B cell (primary cell): ENCODE data around the gene DNAJB2. TPM values are rescaled to one million over a fixed set of nuclear protein-coding genes. Genes with fewer than 3 reads are reported as not detected.

Experiments used
- ATAC-seq: fragments of 200-7000 bp; cut with Tn5 transposase; one replicate; pipeline ENCODE4 v1.10.0; 2021; ENCODE audit warnings: low read depth, mild to moderate bottlenecking, moderate number of reproducible peaks, moderate library complexity
- CTCF ChIA-PET: fragments of 350-600 bp; sonication (Branson Sonifier 250); formaldehyde crosslinking; loops from one replicate; lab custom pipeline; 2021; ENCODE audit warnings: antibody characterized with exemption, inconsistent platforms; lab: Charles Lee
- POLR2A ChIA-PET: fragments of 350-600 bp; sonication (Branson Sonifier 250); formaldehyde crosslinking; loops from one replicate; lab custom pipeline; 2021; ENCODE audit warnings: antibody characterized with exemption; lab: Charles Lee
- DNase-seq: peaks from one replicate; pipeline ENCODE4 v3.0.0; 2013
- H2AFZ ChIP-seq: 2 replicates; pipeline ENCODE4 v1.6.1; 2012; ENCODE audit warnings: mild to moderate bottlenecking, low read depth, low read length; ENCODE audit not compliant: insufficient read depth, poor library complexity, severe bottlenecking
- H3K27ac ChIP-seq, 2 donors: 1 replicate in 1 of 2; 2 replicates in 1 of 2; pipeline ENCODE4 v1.5.1; 2012 to 2013; ENCODE audit warnings: low read length in 2 of 2, mild to moderate bottlenecking in 2 of 2, moderate library complexity in 1 of 2
- H3K27me3 ChIP-seq, 4 experiments: fragments of 200-600 bp in 1 of 4; sonication (generic) in 1 of 4; replicated peaks in 1 of 4; 1 replicate in 2 of 4; 2 replicates in 2 of 4; pipeline versions ENCODE4 v1.6.1 to v1.7.0; 2013 to 2016; ENCODE audit warnings: low read length in 3 of 4, mild to moderate bottlenecking in 2 of 4, mixed read lengths in 1 of 4, moderate library complexity in 1 of 4; ENCODE audit not compliant: insufficient read depth in 4 of 4, control insufficient read depth in 3 of 4; ENCODE audit errors: control extremely low read depth in 1 of 4
- H3K36me3 ChIP-seq, 2 experiments: replicated peaks in 1 of 2; 1 replicate in 1 of 2; 2 replicates in 1 of 2; pipeline versions ENCODE4 v1.6.1 to v1.7.1; 2013; ENCODE audit warnings: low read length in 1 of 2; ENCODE audit not compliant: insufficient read depth in 2 of 2, control insufficient read depth in 1 of 2; ENCODE audit errors: control extremely low read depth in 1 of 2, extremely low read depth in 1 of 2
- H3K4me1 ChIP-seq, 2 donors: fragments of 200-600 bp in 1 of 2; sonication (generic) in 1 of 2; 1 replicate in 1 of 2; 2 replicates in 1 of 2; pipeline versions ENCODE4 v1.5.1 to v1.6.1; 2013 to 2017; ENCODE audit warnings: low read length in 2 of 2; ENCODE audit not compliant: control insufficient read depth in 2 of 2, insufficient read depth in 2 of 2
- H3K4me2 ChIP-seq: replicated peaks from 2 replicates; pipeline ENCODE3; 2012; ENCODE audit warnings: mild to moderate bottlenecking, low read depth, low read length; ENCODE audit not compliant: poor library complexity, severe bottlenecking
- H3K4me3 ChIP-seq, 5 experiments: fragments of 200-600 bp in 1 of 5; sonication (generic) in 1 of 5; 1 replicate in 3 of 5; 2 replicates in 2 of 5; pipeline versions ENCODE4 v1.5.1 to v1.7.0; 2011 to 2016; ENCODE audit warnings: low read length in 4 of 5, mild to moderate bottlenecking in 4 of 5, low read depth in 2 of 5, control low read depth in 1 of 5, moderate library complexity in 1 of 5; ENCODE audit not compliant: insufficient read depth in 1 of 5; ENCODE audit errors: control extremely low read depth in 1 of 5, extremely low read depth in 1 of 5
- H3K79me2 ChIP-seq: fragments of 200-600 bp; sonication (generic); one replicate; pipeline ENCODE4 v1.6.0; 2016; ENCODE audit warnings: low read length; ENCODE audit not compliant: control insufficient read depth, insufficient read depth
- H3K9ac ChIP-seq: fragments of 200-600 bp; sonication (generic); 2 replicates; pipeline ENCODE4 v1.6.1; 2017; ENCODE audit warnings: mild to moderate bottlenecking, low read length, moderate library complexity
- H3K9me3 ChIP-seq, 3 donors: one replicate each; pipeline versions ENCODE4 v1.6.1 to v1.7.1; 2013; ENCODE audit warnings: low read length in 2 of 3; ENCODE audit not compliant: control insufficient read depth in 2 of 3, insufficient read depth in 1 of 3; ENCODE audit errors: control extremely low read depth in 1 of 3
- H4K20me1 ChIP-seq: 2 replicates; pipeline ENCODE4 v1.6.0; 2012; ENCODE audit warnings: mild to moderate bottlenecking, low read length; ENCODE audit not compliant: insufficient read depth, control insufficient read depth, poor library complexity, severe bottlenecking
- H3K27ac Mint-ChIP-seq: one replicate; pipeline ENCODE4 v1.8.0; 2021; ENCODE audit warnings: mixed read lengths
- H3K27me3 Mint-ChIP-seq: one replicate; pipeline ENCODE4 v1.8.0; 2021; ENCODE audit warnings: mixed read lengths
- H3K4me1 Mint-ChIP-seq: one replicate; pipeline ENCODE4 v1.8.0; 2021; ENCODE audit warnings: mixed read lengths
- H3K4me3 Mint-ChIP-seq: one replicate; pipeline ENCODE4 v1.8.0; 2021; ENCODE audit warnings: mixed read lengths
- H3K9me3 Mint-ChIP-seq: one replicate; pipeline ENCODE4 v1.8.0; 2022; ENCODE audit warnings: mixed read lengths; ENCODE audit not compliant: insufficient read depth
- EZH2 ChIP-seq: IDR thresholded peaks from 2 replicates; pipeline ENCODE4 v1.6.1; 2012; ENCODE audit warnings: borderline replicate concordance, low read depth, mild to moderate bottlenecking, moderate library complexity, low read length; ENCODE audit not compliant: insufficient read depth, poor library complexity, severe bottlenecking
- WGBS: methylation state at CpG from one replicate; pipeline ENCODE4 v1.1.5; 2013; ENCODE audit warnings: missing lambda C conversion rate; ENCODE audit not compliant: insufficient coverage; 5-methylcytosine and 5-hydroxymethylcytosine counted together
- intact Hi-C: fragments of 100-400 bp; cut with micrococcal nuclease; formaldehyde crosslinking; loops from one replicate; pipeline ENCODE4 v1.10.0; 2022
- polyA plus RNA-seq: library from polyadenylated mRNA; depleted of rRNA; stranded (reverse); fragments of >200 nt; gene quantifications from 2 replicates; pipeline ENCODE4 v1.2.3, GENCODE V29; 2012
- total RNA-seq, 2 donors: library from RNA; stranded (reverse); fragments of 120-200 nt in 1 of 2; gene quantifications; 1 replicate in 1 of 2; 2 replicates in 1 of 2; pipeline versions ENCODE4 v1.2.3 to v1.2.4, GENCODE V29; 2013 to 2022
- TF ChIP-seq, protein P1 (sequence below): fragments of 200-600 bp; IDR thresholded peaks from one replicate; pipeline ENCODE4 v1.8.0; 2022; ENCODE audit warnings: antibody characterized with exemption, mild to moderate bottlenecking

Gene DNAJB2
- total and polyA plus RNA-seq, 2 donors (not counting 1 experiment from before 2014, with no cell fraction given), result 127 to 184 TPM

DNA sequence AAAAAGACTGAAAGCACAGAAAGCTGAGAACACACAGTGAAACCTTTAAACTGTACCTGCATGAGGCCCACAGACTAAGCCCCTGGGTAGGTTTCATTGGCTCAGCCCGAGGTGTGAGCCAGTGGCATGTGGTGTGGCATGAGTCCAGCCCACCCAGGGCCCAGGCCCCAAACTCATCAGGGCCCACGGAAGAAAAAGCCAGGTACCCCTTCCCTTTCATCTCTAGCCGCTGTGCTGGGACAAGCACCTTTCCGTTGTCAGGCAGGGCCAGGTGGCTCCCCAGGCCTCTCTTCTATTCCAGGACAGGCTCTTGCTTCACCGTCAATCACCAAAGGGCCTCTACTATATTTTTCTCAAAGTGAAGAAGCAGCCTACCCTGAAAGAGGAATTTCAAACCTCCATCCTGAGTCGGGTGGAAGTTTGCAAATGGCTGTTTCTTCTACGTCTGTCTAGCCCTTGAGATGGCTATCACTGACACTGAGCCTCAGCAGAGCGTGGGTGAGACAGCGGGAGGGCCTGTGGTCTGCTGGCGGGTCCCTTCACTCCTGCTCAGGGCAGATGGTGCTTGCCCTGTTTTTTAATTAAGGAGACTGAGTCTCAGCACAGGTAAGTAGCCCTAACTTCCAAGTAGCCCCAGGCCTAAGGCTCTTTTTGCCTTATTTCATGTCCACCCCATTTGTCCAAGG is 8.6 kb downstream of the DNAJB2 start:
- H3K4me3 Mint-ChIP-seq, result no peak overlapping the region
- DNase-seq (no peak), ATAC-seq (no peak)
- no peak overlapping the region for H3K4me2 ChIP-seq
- TF ChIP-seq, protein P1, sequence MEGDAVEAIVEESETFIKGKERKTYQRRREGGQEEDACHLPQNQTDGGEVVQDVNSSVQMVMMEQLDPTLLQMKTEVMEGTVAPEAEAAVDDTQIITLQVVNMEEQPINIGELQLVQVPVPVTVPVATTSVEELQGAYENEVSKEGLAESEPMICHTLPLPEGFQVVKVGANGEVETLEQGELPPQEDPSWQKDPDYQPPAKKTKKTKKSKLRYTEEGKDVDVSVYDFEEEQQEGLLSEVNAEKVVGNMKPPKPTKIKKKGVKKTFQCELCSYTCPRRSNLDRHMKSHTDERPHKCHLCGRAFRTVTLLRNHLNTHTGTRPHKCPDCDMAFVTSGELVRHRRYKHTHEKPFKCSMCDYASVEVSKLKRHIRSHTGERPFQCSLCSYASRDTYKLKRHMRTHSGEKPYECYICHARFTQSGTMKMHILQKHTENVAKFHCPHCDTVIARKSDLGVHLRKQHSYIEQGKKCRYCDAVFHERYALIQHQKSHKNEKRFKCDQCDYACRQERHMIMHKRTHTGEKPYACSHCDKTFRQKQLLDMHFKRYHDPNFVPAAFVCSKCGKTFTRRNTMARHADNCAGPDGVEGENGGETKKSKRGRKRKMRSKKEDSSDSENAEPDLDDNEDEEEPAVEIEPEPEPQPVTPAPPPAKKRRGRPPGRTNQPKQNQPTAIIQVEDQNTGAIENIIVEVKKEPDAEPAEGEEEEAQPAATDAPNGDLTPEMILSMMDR, result no peak
- TF ChIP-seq EZH2, result no peak
- 82% methylated on average over 9 of the region's 10 CpGs for WGBS
- no peaks in the 10 kb centered on the region for H3K79me2 ChIP-seq
- peaks cover 28% of the 10 kb centered on the region for H4K20me1 ChIP-seq
- no peak overlapping the region for H3K27ac ChIP-seq
- ChIA-PET POLR2A (interaction anchor here (1.3 to 1.4 kb wide), 2 partner anchors 36 to 111 kb away, joined by 5 to 6 read pairs; partner anchors contain the start of gene CNPPD1), CTCF (interaction anchor here (0.9 to 15.8 kb wide), 5 partner anchors 6 to 50 kb away, joined by 3 to 239 read pairs (median 3); partner anchors contain the start of genes GLB1L and STK16)
- H3K9me3 Mint-ChIP-seq, result no peaks in the 10 kb centered on the region
- H3K27ac Mint-ChIP-seq, result peak overlapping the region; percentile 41
- H3K4me3 ChIP-seq, result no peak overlapping the region
- no peaks in the 10 kb centered on the region for H3K27me3 Mint-ChIP-seq
- no peaks in the 10 kb centered on the region for H3K9me3 ChIP-seq
- intact Hi-C loops, result no loop called here
- no peak overlapping the region for H2AFZ ChIP-seq
- H3K9ac ChIP-seq, result no peak overlapping the region
- H3K27me3 ChIP-seq, result no peaks in the 10 kb centered on the region
- H3K4me1 Mint-ChIP-seq, result no peaks in the 10 kb centered on the region
- peaks cover 0 to 35% of the 10 kb centered on the region in 2 experiments for H3K36me3 ChIP-seq
- no peaks in the 10 kb centered on the region for H3K4me1 ChIP-seq

DNA sequence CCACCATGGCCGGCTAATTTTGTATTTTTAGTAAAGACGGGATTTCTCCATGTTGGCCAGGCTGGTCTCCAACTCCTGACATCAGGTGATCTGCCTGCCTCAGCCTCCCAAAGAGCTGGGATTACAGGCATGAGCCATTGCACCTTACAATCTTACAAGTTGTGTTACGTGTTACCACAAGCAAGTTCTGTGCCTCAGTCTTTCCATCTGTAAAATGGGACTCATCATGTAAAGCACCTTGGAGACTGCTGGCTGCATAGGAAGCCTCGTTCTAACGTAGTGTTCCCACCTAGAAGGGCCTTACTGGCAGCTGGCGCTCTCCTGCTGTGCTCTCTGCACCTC is 10.0 kb downstream of the DNAJB2 start:
- no peak overlapping the region for H3K4me2 ChIP-seq
- no peak for ATAC-seq
- POLR2A ChIA-PET, result no interaction called here

More for the DNA sequence above, 10.0 kb downstream of the DNAJB2 start:
- Mint-ChIP-seq H3K27me3 (no peaks in the 10 kb centered on the region), H3K9me3 (no peaks in the 10 kb centered on the region), H3K4me1 (peaks cover 4% of the 10 kb centered on the region), H3K27ac (no peak overlapping the region), H3K4me3 (no peak overlapping the region)
- intact Hi-C loops, result no loop called here
- CTCF ChIA-PET, result interaction anchor here (1.4 kb wide), 1 partner anchor 12 kb away, joined by 3 read pairs; no protein-coding TSS in a partner anchor
- DNase-seq, result no peak
- H4K20me1 ChIP-seq, result peaks cover 16% of the 10 kb centered on the region
- TF ChIP-seq, protein P1, result no peak
- TF ChIP-seq EZH2, result no peak
- no peak overlapping the region for H2AFZ ChIP-seq
- no peak overlapping the region for H3K9ac ChIP-seq
- H3K4me3 ChIP-seq, result no peak overlapping the region
- H3K4me1 ChIP-seq, result peaks cover 2% of the 10 kb centered on the region in 2 donors
- no peaks in the 10 kb centered on the region for H3K79me2 ChIP-seq
- H3K27ac ChIP-seq, result no peak overlapping the region
- no peaks in the 10 kb centered on the region for H3K9me3 ChIP-seq
- H3K36me3 ChIP-seq, result peaks cover 0 to 21% of the 10 kb centered on the region in 2 experiments
- WGBS, result 95% methylated on average over 6 of the region's 6 CpGs
- H3K27me3 ChIP-seq, result no peaks in the 10 kb centered on the region
